ENCODE data around the gene POMT2. TPM values are rescaled to one million over a fixed set of nuclear protein-coding genes. Genes with fewer than 3 reads are reported as not detected.
A peak's percentile ranks its signal among the peaks of the same experiment; 100 is the strongest.

Gene POMT2
- total RNA-seq, 6 donors from 2014 or later = 14.6 to 36.7 (median 25.4) TPM

- no peak for DNase-seq
- Histone ChIP-seq H3K27me3 (no peaks in the 10 kb centered on the region), H3K4me1 (peaks cover 7 to 23% (median 20%) of the 10 kb centered on the region in 4 donors), H3K27ac (no peak overlapping the region), H3K36me3 (no peaks in the 10 kb centered on the region), H3K4me3 (no peak overlapping the region), H3K9me3 (no peaks in the 10 kb centered on the region)
- no peak for ATAC-seq (ENCODE audit: low FRiP score in 2 of 2)
- WGBS, 2 donors = 72 to 78% methylated on average over 5 of the region's 5 CpGs
- TF ChIP-seq POLR2AphosphoS5 (IDR thresholded peaks at IDR 0.05) (no peak), POLR2A (IDR thresholded peaks at IDR 0.05) (no peak), CTCF (IDR thresholded peaks at IDR 0.05) (no peak), EP300 (IDR thresholded peaks at IDR 0.05) (no peak)
Measured at GRCh38 chr14:77316872-77317301, 3.8 kb downstream of the POMT2 start.

GRCh38 chr14:77316195-77316505 lies 4.5 kb downstream of the POMT2 start:
- Histone ChIP-seq H3K36me3 (no peaks in the 10 kb centered on the region), H3K27me3 (no peaks in the 10 kb centered on the region), H3K27ac (no peak overlapping the region), H3K4me1 (peaks cover 7 to 23% (median 19%) of the 10 kb centered on the region in 4 donors), H3K9me3 (no peaks in the 10 kb centered on the region), H3K4me3 (no peak overlapping the region)
- TF ChIP-seq CTCF (IDR thresholded peaks at IDR 0.05) (no peak), POLR2AphosphoS5 (IDR thresholded peaks at IDR 0.05) (no peak), EP300 (IDR thresholded peaks at IDR 0.05) (no peak), POLR2A (IDR thresholded peaks at IDR 0.05) (no peak)
- ATAC-seq (ENCODE audit: low FRiP score in 2 of 2) (no peak), DNase-seq (no peak)
- WGBS, 2 donors = 31 to 69% methylated on average over 1 of the region's 1 CpG

- ATAC-seq (ENCODE audit: low FRiP score in 2 of 2) (no peak), DNase-seq (no peak)
- TF ChIP-seq POLR2AphosphoS5 (IDR thresholded peaks at IDR 0.05) (no peak), POLR2A (IDR thresholded peaks at IDR 0.05) (no peak), EP300 (IDR thresholded peaks at IDR 0.05) (no peak)
- Histone ChIP-seq H3K4me3 (no peak overlapping the region), H3K4me1 (peaks cover 5 to 20% (median 16%) of the 10 kb centered on the region in 4 donors), H3K27me3 (no peaks in the 10 kb centered on the region), H3K27ac (no peak overlapping the region), H3K9me3 (no peaks in the 10 kb centered on the region), H3K36me3 (no peaks in the 10 kb centered on the region)
- 81 to 86% methylated on average over 9 to 10 of the region's 10 CpGs for WGBS, 2 donors
Measured at GRCh38 chr14:77314539-77315457, 5.9 kb downstream of the POMT2 start.

- Histone ChIP-seq H3K27ac (no peak overlapping the region), H3K9me3 (no peaks in the 10 kb centered on the region), H3K27me3 (no peaks in the 10 kb centered on the region), H3K36me3 (no peaks in the 10 kb centered on the region), H3K4me1 (peaks cover 3 to 15% (median 11%) of the 10 kb centered on the region in 4 donors), H3K4me3 (no peak overlapping the region)
- DNase-seq (no peak), ATAC-seq (ENCODE audit: low FRiP score in 2 of 2) (peak in 1 of 2 donors; percentile 46)
- TF ChIP-seq POLR2AphosphoS5 (IDR thresholded peaks at IDR 0.05) = no peak
- TF ChIP-seq EP300 (IDR thresholded peaks at IDR 0.05) = no peak
- no peak for TF ChIP-seq CTCF (IDR thresholded peaks at IDR 0.05)
- no peak for TF ChIP-seq POLR2A (IDR thresholded peaks at IDR 0.05)
- 22 to 36% methylated on average over 2 of the region's 2 CpGs for WGBS, 2 donors
Measured at GRCh38 chr14:77314043-77314442, 6.6 kb downstream of the POMT2 start.

GRCh38 chr14:77313371-77313770 lies 7.3 kb downstream of the POMT2 start:
- Histone ChIP-seq H3K36me3 (no peaks in the 10 kb centered on the region), H3K4me3 (no peak overlapping the region), H3K9me3 (no peaks in the 10 kb centered on the region), H3K27me3 (no peaks in the 10 kb centered on the region), H3K4me1 (peaks cover 3 to 15% (median 11%) of the 10 kb centered on the region in 4 donors), H3K27ac (no peak overlapping the region)
- WGBS, 2 donors = 48 to 62% methylated on average over 1 of the region's 1 CpG
- TF ChIP-seq POLR2A (IDR thresholded peaks at IDR 0.05) (no peak), POLR2AphosphoS5 (IDR thresholded peaks at IDR 0.05) (no peak), CTCF (IDR thresholded peaks at IDR 0.05) (no peak), EP300 (IDR thresholded peaks at IDR 0.05) (no peak)
- ATAC-seq (ENCODE audit: low FRiP score in 2 of 2) = no peak
- no peak for DNase-seq
